ENCODE data around the gene SLC13A3.

The SLC13A3 gene

DNA sequence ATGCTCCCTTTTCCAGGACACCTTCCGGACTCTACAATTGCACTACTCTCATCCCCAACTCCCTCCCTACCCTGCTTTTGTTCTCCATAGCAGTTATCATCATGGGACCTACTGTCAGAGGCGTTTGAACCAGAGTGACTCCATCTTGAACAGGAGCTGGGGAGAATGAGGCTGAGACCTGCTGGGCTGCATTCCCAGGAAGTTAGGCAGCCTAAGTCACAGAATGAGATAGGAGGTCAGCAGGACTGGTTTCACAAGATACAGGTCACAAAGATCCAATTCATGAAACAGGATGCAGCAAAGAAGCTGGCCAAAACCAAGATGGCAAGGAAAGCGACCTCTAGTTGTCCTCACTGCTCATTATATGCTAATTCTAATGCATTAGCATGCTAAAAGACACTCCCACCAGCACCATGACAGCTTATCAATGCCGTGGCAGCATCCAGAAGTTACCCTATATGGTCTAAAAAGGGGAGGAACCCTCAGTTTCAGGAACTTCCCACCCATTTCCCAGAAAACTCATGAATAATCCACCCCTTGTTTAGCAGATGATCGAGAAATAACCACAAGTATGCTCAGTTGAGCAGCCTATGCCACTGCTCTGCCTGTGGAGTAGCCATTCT is 15.6 kb downstream of the SLC13A3 start:
- DNase-seq (ENCODE audit: low spot score) = no peak

DNA sequence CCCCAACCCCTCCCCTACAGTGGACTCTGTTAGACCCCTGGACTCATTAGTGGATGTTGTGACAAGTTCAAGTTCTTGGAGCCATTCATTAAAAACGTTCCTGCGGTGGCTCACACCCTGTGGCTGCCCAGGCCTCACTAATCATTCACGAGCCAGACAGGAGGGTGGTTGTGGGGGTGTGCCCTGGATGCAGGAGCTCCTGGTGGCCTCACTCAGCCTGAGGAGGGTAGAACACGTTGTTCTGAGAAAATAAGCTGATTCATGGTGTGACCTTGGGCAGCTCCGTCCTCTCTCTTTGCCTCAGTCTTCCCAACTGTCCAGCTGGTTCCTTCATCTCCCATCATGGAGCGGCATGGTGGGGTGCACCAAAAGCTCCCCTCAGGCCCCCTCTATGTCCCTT is 16.7 kb downstream of the SLC13A3 start:
- DNase-seq (ENCODE audit: low spot score) = no peak

GRCh38 chr20:46631874-46632446 is 19.3 kb downstream of the SLC13A3 start:
- no peak for DNase-seq (ENCODE audit: low spot score)

DNA sequence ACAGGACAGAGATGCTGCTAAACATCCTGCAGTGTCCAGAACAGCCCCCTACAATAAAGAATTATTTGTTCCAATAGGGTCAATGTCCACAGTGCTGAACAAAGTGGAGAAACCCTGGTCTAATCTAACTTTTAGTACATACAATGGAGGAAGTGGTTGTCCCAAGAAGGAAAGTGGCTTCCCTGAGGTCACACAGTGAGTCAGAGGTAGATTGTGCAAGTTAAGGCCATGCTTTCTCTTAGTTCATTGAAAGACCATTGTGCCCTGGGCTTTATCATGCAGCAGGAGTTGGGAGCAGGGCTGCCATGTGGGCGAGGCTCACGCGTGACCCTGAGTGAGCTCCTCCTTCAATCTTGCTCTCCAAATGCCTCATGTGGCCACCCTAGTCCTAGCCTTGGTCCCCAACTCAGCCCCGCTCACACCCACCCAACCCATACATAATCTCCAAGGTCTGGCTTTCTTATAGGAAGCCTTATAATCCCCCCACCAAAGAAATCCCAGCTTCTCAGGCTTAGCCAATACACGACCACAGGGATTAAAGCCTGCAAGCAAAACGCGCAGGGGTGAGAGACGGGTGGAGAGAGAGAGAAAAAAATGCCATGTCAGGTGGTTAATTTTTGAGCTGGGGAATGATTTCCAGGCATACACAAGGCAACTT is 19.9 kb downstream of the SLC13A3 start:
- no peak for DNase-seq (ENCODE audit: low spot score)

DNA sequence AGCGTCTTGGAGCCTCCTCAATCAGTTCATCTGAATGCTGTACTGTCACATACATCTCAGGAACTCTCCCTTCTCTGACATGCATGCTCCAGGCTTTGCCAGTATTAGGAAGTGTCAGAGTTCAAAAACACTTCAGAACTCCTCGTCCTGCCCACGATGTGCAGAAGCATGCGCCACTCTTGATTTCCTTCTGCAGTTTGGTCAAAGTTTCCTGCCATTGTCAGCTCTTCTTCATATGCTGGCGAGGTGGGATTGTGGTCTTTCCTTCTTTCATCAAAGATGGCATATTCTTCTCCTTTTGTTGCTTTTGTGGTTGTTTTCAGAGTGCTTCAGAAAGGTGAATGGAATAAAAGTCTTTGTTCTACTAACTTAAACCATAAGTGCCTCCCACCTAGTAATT is 21.0 kb downstream of the SLC13A3 start:
- DNase-seq (ENCODE audit: low spot score) = no peak

DNA sequence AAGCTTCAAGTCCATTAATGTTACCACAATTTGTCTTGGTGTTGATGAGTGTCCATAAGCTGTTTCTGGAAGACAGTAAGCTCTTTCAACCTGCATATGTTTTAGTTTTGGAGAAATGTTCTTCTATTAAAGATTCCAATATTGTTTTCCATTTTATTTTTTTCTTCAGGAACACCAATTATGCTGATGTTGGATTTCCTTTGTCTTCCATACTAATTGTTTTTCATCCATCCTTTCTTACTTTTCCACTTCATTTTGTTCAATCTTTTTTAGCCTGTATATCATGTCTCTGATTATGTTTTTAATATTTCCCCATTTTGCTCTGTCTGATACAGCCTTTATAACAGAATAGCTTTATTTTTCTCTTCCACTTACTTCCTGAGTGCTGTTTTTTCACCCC is 21.9 kb downstream of the SLC13A3 start:
- DNase-seq (ENCODE audit: low spot score) = no peak

- no peak for DNase-seq (ENCODE audit: low spot score)
Observed at GRCh38 chr20:46627234-46627633, 24.0 kb downstream of the SLC13A3 start.

GRCh38 chr20:46626758-46627157 is 24.5 kb downstream of the SLC13A3 start:
- DNase-seq (ENCODE audit: low spot score) = no peak

DNA sequence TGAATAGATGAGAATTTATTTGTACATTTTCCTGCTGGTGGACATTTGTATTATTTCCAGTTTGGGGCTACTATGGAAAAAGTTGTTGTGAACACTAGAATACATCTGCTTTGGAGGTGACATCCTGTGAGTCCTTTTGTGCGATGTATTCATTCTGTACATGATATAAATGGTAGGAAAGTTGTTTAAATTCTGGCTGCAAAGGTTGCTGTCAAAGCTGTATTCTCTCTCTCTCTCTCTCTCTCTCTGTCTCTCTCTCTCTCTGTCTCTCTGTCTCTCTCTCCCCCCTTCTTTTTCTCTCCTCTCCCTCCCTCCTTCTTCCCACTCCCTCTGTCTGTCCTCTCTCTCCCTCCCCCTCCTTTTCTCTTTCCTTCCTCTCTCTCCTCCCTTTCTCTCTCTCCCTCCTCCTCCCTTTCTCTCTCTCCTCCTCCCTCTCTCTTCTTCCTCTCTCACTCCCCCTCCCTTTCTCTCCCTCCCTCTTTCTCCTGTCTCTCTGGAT is 25.3 kb downstream of the SLC13A3 start:
- DNase-seq (ENCODE audit: low spot score) = no peak

GRCh38 chr20:46624946-46625345 is 26.3 kb downstream of the SLC13A3 start:
- DNase-seq (ENCODE audit: low spot score) = no peak

GRCh38 chr20:46622165-46622564 is 29.1 kb downstream of the SLC13A3 start:
- DNase-seq (ENCODE audit: low spot score) = no peak

- DNase-seq (ENCODE audit: low spot score) = no peak
Observed at GRCh38 chr20:46621492-46621891, 29.8 kb downstream of the SLC13A3 start.

DNA sequence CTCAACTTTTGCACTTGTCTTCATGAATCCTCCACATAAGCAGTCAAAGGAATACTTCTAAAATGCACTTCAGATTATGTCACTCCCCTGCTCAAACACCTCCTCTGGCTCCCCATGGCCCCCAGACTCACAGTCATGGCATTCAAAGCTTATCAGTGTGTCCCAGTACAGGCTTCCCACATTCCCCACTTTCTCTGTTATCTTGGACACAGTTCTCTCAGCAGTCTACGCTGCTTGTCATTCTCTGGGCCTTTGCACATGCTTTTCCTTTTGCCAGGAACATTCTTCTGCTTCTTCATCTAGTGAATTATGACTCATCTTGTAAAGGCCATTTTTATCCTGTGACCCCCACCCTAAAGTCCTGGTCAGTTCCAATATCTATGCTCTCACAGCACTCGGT is 31.8 kb downstream of the SLC13A3 start:
- no peak for DNase-seq (ENCODE audit: low spot score)

DNA sequence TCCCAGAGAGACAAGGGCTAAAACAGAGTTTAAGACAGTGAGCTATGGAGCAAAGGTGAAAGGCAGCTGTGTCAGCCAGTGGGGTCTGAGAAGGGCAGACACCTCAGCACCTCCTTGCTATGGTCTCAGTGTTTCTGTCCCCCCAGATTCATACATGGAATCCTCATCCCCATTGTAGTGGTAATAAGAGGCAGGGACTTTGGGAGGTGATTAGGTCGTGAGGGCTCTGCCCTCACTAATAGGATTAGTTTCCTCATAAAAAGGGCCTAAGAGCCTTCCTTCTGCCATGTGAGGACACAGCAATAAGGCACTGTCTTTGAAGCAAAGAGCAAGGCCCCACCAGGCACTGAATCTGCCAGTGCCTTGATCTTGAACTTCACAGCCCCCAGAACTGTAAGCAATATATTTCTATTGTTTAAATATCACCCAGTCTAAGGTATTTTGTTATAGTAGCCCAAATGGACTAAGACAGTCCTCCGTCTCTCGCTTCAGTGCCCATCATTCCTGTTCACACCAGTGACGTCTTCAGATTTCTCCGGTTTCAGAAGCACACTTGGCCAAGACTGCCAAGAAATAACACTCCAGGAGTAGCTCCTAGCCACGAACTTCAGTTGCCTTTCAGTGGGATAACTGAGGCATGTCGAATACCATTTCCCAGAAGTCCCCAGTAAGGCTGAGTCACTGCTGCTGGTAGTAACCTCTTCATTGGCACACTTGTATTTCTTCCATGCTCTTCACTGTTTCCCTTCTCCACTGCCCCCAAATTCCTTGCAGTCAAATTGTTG is 32.8 kb downstream of the SLC13A3 start:
- no peak for DNase-seq (ENCODE audit: low spot score)

DNA sequence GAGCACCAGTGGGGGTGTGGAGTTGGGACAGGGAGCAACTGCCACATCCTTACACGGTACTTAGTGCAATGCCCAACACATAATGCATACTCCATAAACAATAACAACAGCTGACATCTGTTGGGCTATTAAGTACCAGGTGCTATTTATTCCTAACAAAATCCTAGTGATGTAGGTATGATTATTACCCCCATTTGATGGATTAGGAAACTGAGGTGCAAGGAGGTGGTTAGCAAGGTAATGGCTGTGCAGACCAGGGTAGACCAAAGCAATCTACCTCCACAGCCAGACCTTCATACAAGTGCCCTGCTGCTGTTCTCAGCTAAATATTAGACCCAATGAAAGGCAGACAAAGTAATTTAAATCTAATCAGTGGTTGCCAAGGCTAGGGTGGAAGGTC is 36.8 kb downstream of the SLC13A3 start:
- no peak for DNase-seq (ENCODE audit: low spot score)

- DNase-seq (ENCODE audit: low spot score) = no peak
Observed at GRCh38 chr20:46610145-46610544, 41.1 kb downstream of the SLC13A3 start.

DNA sequence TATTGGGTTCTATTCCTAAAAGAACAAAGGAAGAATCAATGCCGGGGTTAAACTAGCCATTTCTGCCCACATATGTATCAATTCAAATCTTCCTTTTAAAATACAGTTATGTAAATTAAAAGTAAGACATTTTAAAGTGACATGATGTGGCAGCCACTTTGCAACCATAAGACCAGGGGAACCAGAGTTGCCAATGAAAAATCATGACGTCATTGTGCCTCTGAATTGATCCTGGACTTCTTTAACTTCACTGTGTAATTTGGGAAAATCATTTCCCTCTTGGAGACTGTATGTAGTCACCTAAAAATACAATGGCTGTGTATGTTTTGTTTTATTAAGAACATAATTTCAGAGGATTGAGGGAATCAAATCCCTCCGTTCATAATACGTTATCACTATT is 42.2 kb downstream of the SLC13A3 start:
- no peak for DNase-seq (ENCODE audit: low spot score)

- DNase-seq (ENCODE audit: low spot score) = no peak
Observed at GRCh38 chr20:46607849-46608497, 43.3 kb downstream of the SLC13A3 start.

- no peak for DNase-seq (ENCODE audit: low spot score)
Observed at GRCh38 chr20:46607191-46607848, 43.9 kb downstream of the SLC13A3 start.

- DNase-seq (ENCODE audit: low spot score) = no peak
Observed at GRCh38 chr20:46606817-46607190, 44.5 kb downstream of the SLC13A3 start.

DNA sequence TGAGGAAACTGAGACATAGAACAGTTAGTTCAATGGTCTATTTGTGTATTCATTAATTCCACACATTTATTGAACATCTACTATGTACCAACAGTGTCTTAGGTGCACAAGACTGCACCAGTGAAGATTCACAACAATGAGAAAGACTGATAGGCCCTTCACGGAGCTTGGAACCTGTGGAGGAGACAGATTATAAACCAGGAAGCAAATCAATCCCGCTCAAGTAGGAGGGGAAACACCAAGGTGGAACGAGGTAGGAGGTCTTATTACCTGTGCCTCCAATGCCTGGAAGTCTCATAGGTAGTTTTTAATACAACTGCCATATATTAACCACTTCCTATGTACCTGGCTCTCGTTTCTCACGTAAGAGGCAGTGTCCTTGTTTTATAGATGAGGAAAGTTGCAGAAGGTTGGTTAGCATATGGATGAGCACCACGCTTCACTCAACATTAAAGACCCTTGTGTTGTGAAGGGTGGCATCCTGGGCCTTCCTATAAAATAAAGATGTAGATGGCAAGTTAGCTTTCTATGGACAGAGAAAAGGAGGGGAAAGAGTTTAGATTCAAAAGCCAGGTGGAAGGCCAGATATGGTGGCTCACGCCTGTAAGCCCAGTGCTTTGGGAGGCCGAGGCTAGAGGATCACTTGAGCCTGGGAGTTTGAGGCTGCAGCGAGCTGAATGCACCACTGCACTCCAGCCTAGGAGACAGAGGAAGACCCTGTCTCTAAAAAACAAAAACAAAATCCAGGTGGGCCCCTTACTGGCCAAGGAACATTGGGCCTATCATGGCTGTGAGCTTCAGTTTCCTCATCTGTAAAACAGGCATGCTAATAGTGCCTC is 45.1 kb downstream of the SLC13A3 start:
- DNase-seq (ENCODE audit: low spot score) = no peak
